ENCODE data around the gene PHYKPL.
A peak's percentile ranks its signal among the peaks of the same experiment; 100 is the strongest.
"Not testable (repeated sequence)": the region's sequence is repeated elsewhere in the genome, so short reads cannot be mapped to it uniquely, and the experiment has no call there.

PHYKPL gene

GRCh38 chr5:178264044-178264443 is 31.4 kb upstream of the PHYKPL start:
- ATAC-seq: no peak

- ATAC-seq: no peak
Measured at GRCh38 chr5:178261666-178262600, 29.3 kb upstream of the PHYKPL start.

GRCh38 chr5:178259623-178260536 is 27.3 kb upstream of the PHYKPL start:
- ATAC-seq: no peak

- no peak for ATAC-seq
Measured at GRCh38 chr5:178257650-178258049, 25.0 kb upstream of the PHYKPL start.

- no peak for ATAC-seq
Measured at GRCh38 chr5:178256746-178257145, 24.1 kb upstream of the PHYKPL start.

GRCh38 chr5:178253632-178254031 is 21.0 kb upstream of the PHYKPL start:
- not testable (repeated sequence) for ATAC-seq

GRCh38 chr5:178252258-178252657 is 19.7 kb upstream of the PHYKPL start:
- ATAC-seq: no peak

- no peak for ATAC-seq
Measured at GRCh38 chr5:178250263-178250662, 17.7 kb upstream of the PHYKPL start.

- peak; percentile 40 to 55 for ATAC-seq
Measured at GRCh38 chr5:178249191-178249989, 16.8 kb upstream of the PHYKPL start.

GRCh38 chr5:178248750-178249149 is 16.1 kb upstream of the PHYKPL start:
- no peak for ATAC-seq

GRCh38 chr5:178247481-178248456 is 15.2 kb upstream of the PHYKPL start:
- peak in 1 of 2 donors; percentile 7 for ATAC-seq

- ATAC-seq: no peak
Measured at GRCh38 chr5:178246624-178247279, 14.2 kb upstream of the PHYKPL start.

GRCh38 chr5:178245389-178245788 is 12.8 kb upstream of the PHYKPL start:
- no peak for ATAC-seq

GRCh38 chr5:178244576-178244975 is 12.0 kb upstream of the PHYKPL start:
- ATAC-seq: no peak

GRCh38 chr5:178242416-178242815 is 9.8 kb upstream of the PHYKPL start:
- ATAC-seq: no peak

- no peak for ATAC-seq
Measured at GRCh38 chr5:178241688-178242231, 9.2 kb upstream of the PHYKPL start.

GRCh38 chr5:178241231-178241663 is 8.6 kb upstream of the PHYKPL start:
- no peak for ATAC-seq

- no peak for ATAC-seq
Measured at GRCh38 chr5:178240766-178241165, 8.2 kb upstream of the PHYKPL start.

GRCh38 chr5:178240341-178240741 is 7.7 kb upstream of the PHYKPL start:
- ATAC-seq: no peak

- not testable (repeated sequence) for ATAC-seq
Measured at GRCh38 chr5:178239626-178240301, 7.2 kb upstream of the PHYKPL start.
